ENCODE measurements around the gene HMCN2. TPM values are rescaled to one million over a fixed set of nuclear protein-coding genes. Genes with fewer than 3 reads are reported as not detected.

The HMCN2 gene
- polyA plus RNA-seq, 1 of the 3 experiments (the other 2 are of a cell fraction), result 0.15 TPM

DNA sequence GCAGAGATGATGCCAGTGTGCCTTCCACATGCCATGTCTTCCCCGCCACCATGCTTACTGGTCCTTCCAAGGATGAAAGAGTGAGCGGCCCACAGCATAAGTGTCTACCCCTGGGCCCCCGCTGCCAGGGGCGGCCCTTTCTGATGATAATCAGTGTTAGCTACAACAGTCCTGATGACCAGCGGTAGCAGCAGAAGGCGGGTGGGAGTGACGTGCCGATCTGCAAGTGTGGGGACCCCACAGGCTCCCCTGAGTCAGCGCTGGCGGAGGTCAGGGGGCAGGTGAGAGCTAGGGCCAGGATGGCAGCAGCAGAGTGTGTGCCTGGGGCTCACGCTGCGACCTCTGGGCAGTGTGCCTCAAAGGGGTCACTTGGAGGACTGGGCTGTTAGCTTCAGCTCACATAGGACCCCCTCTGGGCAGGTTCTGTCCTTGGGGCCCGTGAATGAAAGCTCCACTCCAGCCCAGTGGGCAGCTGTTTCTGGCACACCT lies 80.4 kb downstream of the HMCN2 start:
- 76% methylated on average over 10 of the region's 13 CpGs for WGBS (ENCODE audit: low lambda C conversion rate)
- Histone ChIP-seq H3K4me3 (ENCODE audit: low read depth in 2 of 2, low read length in 1 of 2) (no peak overlapping the region), H3K9me3 (no peaks in the 10 kb centered on the region), H3K36me3 (replicated peaks in 1 of 2; ENCODE audit: control insufficient read depth in 1 of 2, insufficient read depth in 2 of 2, low read length in 1 of 2) (no peaks in the 10 kb centered on the region), H3K27ac (ENCODE audit: low read depth in 2 of 2, low read length in 1 of 2) (no peak overlapping the region), H2AFZ (ENCODE audit: low read depth) (no peak overlapping the region), H4K20me1 (ENCODE audit: insufficient read depth) (no peaks in the 10 kb centered on the region), H3K9me2 (no peaks in the 10 kb centered on the region), H3F3A (replicated peaks; ENCODE audit: insufficient read depth) (no peaks in the 10 kb centered on the region), H3K4me1 (ENCODE audit: control insufficient read depth in 1 of 2, insufficient read depth in 2 of 2, low read depth in 1 of 2, low read length in 1 of 2) (peaks cover 0 to 6% of the 10 kb centered on the region in 2 experiments; a peak in 1 of 4 replicates), H3K79me2 (ENCODE audit: insufficient read depth) (no peaks in the 10 kb centered on the region), H3K4me2 (no peak overlapping the region), H3K9ac (no peak overlapping the region), H3K27me3 (ENCODE audit: insufficient read depth) (no peaks in the 10 kb centered on the region)
- CTCF ChIA-PET, result interaction anchor here (0.8 kb wide), 1 partner anchor 239 kb away, joined by 5 read pairs; no protein-coding TSS in a partner anchor
- DNase-seq, result no peak
- POLR2A ChIA-PET, result no interaction called here
- no peak for TF ChIP-seq GATA2 (CRISPR knock-in tag; IDR thresholded peaks at IDR 0.05)
- TF ChIP-seq, protein P1, sequence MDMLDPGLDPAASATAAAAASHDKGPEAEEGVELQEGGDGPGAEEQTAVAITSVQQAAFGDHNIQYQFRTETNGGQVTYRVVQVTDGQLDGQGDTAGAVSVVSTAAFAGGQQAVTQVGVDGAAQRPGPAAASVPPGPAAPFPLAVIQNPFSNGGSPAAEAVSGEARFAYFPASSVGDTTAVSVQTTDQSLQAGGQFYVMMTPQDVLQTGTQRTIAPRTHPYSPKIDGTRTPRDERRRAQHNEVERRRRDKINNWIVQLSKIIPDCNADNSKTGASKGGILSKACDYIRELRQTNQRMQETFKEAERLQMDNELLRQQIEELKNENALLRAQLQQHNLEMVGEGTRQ (IDR thresholded peaks at IDR 0.05; ENCODE audit: borderline replicate concordance, low read depth, low read length), result no peak
- no peak for TF ChIP-seq NFIC (IDR thresholded peaks at IDR 0.05; ENCODE audit: borderline replicate concordance)

DNA sequence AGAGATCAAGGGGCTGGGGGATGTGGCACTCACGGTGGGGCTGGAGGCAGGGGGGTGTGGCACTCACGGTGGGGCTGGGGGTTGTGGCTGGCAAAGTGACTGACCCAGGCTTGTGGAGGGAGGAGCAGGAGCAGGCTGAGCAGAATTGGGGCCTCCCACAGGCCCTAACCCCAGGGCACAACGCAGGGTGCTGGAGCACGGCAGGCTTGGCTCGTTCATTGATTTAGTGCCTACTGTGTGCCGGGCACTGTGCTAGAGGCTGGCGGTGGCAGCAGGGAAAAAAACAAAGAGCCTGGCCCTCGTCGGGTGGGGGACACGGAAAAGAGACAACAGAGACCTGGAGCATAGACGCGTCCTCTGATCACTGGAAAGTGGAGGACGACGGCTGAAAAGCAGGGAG lies 80.9 kb downstream of the HMCN2 start:
- no peaks in the 10 kb centered on the region for H3K36me3 ChIP-seq (replicated peaks in 1 of 2; ENCODE audit: control insufficient read depth in 1 of 2, insufficient read depth in 2 of 2, low read length in 1 of 2)
- H3K27me3 ChIP-seq (ENCODE audit: insufficient read depth), result no peaks in the 10 kb centered on the region
- CTCF ChIA-PET, result interaction anchor here (0.8 kb wide), 1 partner anchor 239 kb away, joined by 5 read pairs; no protein-coding TSS in a partner anchor
- TF ChIP-seq, protein P2, sequence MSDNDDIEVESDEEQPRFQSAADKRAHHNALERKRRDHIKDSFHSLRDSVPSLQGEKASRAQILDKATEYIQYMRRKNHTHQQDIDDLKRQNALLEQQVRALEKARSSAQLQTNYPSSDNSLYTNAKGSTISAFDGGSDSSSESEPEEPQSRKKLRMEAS (IDR thresholded peaks at IDR 0.05; ENCODE audit: low read depth), result no peak
- TF ChIP-seq JUND (IDR thresholded peaks at IDR 0.05), result no peak
- TF ChIP-seq, protein P3, sequence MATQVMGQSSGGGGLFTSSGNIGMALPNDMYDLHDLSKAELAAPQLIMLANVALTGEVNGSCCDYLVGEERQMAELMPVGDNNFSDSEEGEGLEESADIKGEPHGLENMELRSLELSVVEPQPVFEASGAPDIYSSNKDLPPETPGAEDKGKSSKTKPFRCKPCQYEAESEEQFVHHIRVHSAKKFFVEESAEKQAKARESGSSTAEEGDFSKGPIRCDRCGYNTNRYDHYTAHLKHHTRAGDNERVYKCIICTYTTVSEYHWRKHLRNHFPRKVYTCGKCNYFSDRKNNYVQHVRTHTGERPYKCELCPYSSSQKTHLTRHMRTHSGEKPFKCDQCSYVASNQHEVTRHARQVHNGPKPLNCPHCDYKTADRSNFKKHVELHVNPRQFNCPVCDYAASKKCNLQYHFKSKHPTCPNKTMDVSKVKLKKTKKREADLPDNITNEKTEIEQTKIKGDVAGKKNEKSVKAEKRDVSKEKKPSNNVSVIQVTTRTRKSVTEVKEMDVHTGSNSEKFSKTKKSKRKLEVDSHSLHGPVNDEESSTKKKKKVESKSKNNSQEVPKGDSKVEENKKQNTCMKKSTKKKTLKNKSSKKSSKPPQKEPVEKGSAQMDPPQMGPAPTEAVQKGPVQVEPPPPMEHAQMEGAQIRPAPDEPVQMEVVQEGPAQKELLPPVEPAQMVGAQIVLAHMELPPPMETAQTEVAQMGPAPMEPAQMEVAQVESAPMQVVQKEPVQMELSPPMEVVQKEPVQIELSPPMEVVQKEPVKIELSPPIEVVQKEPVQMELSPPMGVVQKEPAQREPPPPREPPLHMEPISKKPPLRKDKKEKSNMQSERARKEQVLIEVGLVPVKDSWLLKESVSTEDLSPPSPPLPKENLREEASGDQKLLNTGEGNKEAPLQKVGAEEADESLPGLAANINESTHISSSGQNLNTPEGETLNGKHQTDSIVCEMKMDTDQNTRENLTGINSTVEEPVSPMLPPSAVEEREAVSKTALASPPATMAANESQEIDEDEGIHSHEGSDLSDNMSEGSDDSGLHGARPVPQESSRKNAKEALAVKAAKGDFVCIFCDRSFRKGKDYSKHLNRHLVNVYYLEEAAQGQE (IDR thresholded peaks at IDR 0.05; ENCODE audit: low read depth, low read length), result no peak
- no peak for TF ChIP-seq EP300 (IDR thresholded peaks at IDR 0.05; ENCODE audit: borderline replicate concordance in 1 of 2, low read depth in 1 of 2, low read length in 1 of 2)
- TF ChIP-seq RXRA (IDR thresholded peaks at IDR 0.05; ENCODE audit: borderline replicate concordance, low read depth), result no peak
- TF ChIP-seq FOSL2 (IDR thresholded peaks at IDR 0.05; ENCODE audit: borderline replicate concordance, low read depth), result no peak
- TF ChIP-seq RFX5 (IDR thresholded peaks at IDR 0.05; ENCODE audit: low read length), result no peak
- no peak for TF ChIP-seq CTCF (IDR thresholded peaks at IDR 0.05)
- no peak for TF ChIP-seq SMC3 (IDR thresholded peaks at IDR 0.05; ENCODE audit: low read depth, low read length)
- TF ChIP-seq FOXJ3 (CRISPR knock-in tag; IDR thresholded peaks at IDR 0.05), result no peak
- no peak for TF ChIP-seq TCF12 (IDR thresholded peaks at IDR 0.05)
- TF ChIP-seq USF1 (IDR thresholded peaks at IDR 0.05; ENCODE audit: borderline replicate concordance, low read depth), result no peak
- TF ChIP-seq, protein P4, sequence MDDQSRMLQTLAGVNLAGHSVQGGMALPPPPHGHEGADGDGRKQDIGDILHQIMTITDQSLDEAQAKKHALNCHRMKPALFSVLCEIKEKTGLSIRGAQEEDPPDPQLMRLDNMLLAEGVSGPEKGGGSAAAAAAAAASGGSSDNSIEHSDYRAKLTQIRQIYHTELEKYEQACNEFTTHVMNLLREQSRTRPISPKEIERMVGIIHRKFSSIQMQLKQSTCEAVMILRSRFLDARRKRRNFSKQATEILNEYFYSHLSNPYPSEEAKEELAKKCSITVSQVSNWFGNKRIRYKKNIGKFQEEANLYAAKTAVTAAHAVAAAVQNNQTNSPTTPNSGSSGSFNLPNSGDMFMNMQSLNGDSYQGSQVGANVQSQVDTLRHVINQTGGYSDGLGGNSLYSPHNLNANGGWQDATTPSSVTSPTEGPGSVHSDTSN (IDR thresholded peaks at IDR 0.05), result no peak
- TF ChIP-seq TEAD4 (IDR thresholded peaks at IDR 0.05; ENCODE audit: borderline replicate concordance, insufficient read depth), result no peak
- TF ChIP-seq, protein P1 (IDR thresholded peaks at IDR 0.05; ENCODE audit: borderline replicate concordance, low read depth, low read length), result no peak
- TF ChIP-seq RAD21 (IDR thresholded peaks at IDR 0.05; ENCODE audit: low read length), result no peak

More for the DNA sequence above, 80.9 kb downstream of the HMCN2 start:
- no peak overlapping the region for H3K4me2 ChIP-seq
- DNase-seq, result no peak
- POLR2A ChIA-PET, result no interaction called here
- H3K27ac ChIP-seq (ENCODE audit: low read depth in 2 of 2, low read length in 1 of 2), result no peak overlapping the region
- no peaks in the 10 kb centered on the region for H4K20me1 ChIP-seq (ENCODE audit: insufficient read depth)
- H3K9me2 ChIP-seq, result no peaks in the 10 kb centered on the region
- 79% methylated on average over 14 of the region's 14 CpGs for WGBS (ENCODE audit: low lambda C conversion rate)
- no peak overlapping the region for H3K4me3 ChIP-seq (ENCODE audit: low read depth in 2 of 2, low read length in 1 of 2)
- no peaks in the 10 kb centered on the region for H3K79me2 ChIP-seq (ENCODE audit: insufficient read depth)
- peaks cover 0 to 6% of the 10 kb centered on the region in 2 experiments; a peak in 1 of 4 replicates for H3K4me1 ChIP-seq (ENCODE audit: control insufficient read depth in 1 of 2, insufficient read depth in 2 of 2, low read depth in 1 of 2, low read length in 1 of 2)
- no peaks in the 10 kb centered on the region for H3F3A ChIP-seq (replicated peaks; ENCODE audit: insufficient read depth)
- H2AFZ ChIP-seq (ENCODE audit: low read depth), result no peak overlapping the region
- H3K9me3 ChIP-seq, result no peaks in the 10 kb centered on the region
- no peak overlapping the region for H3K9ac ChIP-seq
